ENCODE results near the gene TAF11L9.
"Not testable (repeated sequence)": the region's sequence is repeated elsewhere in the genome, so short reads cannot be mapped to it uniquely, and the experiment has no call there.

TAF11L9 gene

GRCh38 chr5:17594255-17594654, at the start of gene TAF11L9:
Gene TAF11L9, minus strand, starts transcription at chr5:17594394.
- DNase-seq, result not testable (repeated sequence)

DNA sequence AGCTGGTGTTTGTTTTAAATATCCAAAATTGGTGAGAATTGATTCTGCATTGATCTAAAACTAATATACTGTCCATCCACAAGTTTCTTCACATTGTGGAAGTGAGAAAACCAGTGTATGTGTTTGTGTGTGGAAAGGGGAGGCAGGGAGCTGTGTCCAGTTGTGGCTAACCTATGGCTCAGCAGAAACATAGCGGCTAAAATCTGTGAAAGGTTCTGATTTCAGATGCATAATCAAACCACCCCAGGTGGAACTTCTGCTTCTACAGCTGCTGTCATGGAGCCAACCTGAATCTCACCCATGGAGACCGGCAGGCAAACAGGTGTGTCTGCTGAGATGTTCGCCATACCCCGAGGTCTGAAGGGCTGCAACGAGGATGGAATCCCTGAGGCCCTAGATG, 40.0 kb upstream of the TAF11L9 start, which contains the start of gene TAF11L14:
Gene TAF11L14, plus strand, starts transcription at position 301 of the 400 bp plus-strand sequence.
- no peak for DNase-seq

DNA sequence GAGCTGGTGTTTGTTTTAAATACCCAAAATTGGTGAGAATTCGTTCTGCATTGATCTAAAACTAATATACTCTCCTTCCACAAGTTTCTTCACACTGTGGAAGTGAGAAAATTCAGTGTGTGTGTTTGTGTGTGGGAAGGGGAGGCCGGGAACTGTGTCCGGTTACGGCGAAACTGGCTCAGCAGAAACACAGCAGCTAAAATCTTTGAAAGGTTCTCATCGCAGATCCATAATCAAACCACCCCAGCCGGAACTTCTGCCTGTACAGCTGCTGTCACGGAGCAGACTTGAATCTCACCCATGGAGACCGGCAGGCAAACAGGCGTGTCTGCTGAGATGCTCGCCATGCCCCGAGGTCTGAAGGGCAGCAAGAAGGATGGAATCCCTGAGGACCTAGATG, 37.6 kb upstream of the TAF11L9 start, which contains the start of gene TAF11L13:
Gene TAF11L13, plus strand, starts transcription at position 301 of the 400 bp plus-strand sequence.
- DNase-seq, result not testable (repeated sequence)

GRCh38 chr5:17625686-17626085, 31.5 kb upstream of the TAF11L9 start:
- no peak for DNase-seq

GRCh38 chr5:17620627-17621026, 26.4 kb upstream of the TAF11L9 start:
- DNase-seq, result no peak

DNA sequence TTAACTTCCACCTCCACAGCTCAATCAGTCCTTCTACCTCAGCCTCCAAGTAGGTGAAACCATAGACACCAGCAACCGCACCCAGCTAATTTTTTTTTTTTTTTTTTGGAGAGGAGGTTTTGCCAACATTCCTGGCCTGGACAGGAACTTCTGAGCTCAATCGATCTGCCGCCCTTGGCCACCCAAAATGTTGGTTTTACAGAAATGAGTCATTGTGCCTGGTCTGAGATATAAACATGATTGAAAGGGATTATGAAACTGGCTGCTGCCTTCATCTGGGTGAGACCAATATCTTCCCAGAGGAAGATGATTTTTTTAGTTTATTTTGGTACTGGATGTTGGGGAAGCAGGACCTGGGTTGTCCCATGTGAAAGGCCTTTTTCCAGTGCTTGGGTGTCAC, 25.2 kb upstream of the TAF11L9 start:
- DNase-seq, result no peak

GRCh38 chr5:17614872-17615605, 20.8 kb upstream of the TAF11L9 start:
- DNase-seq, result no peak

GRCh38 chr5:17610092-17610491, 15.9 kb upstream of the TAF11L9 start, which contains the start of gene TAF11L12:
Gene TAF11L12, plus strand, starts transcription at chr5:17610392.
- DNase-seq, result not testable (repeated sequence)

GRCh38 chr5:17607461-17607860, 13.3 kb upstream of the TAF11L9 start:
- DNase-seq, result not testable (repeated sequence)

- no peak for DNase-seq
These were observed 10.8 kb upstream of the TAF11L9 start for GRCh38 chr5:17604951-17605350.

DNA sequence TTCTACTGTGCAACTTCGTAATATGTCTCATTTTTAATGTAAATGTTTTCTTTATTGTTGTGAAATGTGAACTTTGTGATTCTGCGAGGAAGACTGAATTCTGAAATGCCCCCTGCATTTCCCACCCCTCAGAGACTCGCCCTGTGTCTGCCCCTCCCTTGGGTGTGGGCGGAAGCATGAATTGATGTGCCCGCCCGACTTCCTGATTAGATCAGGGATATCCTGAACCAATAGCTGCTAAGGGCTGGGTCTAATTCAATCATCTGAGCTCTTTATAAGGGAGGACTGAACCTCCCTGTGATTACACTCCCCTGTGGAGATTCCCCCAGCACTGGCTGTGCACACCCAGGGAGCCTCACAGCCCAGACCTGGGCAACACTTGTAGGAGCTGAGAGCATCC, 9.7 kb upstream of the TAF11L9 start, which contains the start of gene TAF11L11:
Gene TAF11L11, plus strand, starts transcription at position 304 of the 400 bp plus-strand sequence.
- DNase-seq, result not testable (repeated sequence)

DNA sequence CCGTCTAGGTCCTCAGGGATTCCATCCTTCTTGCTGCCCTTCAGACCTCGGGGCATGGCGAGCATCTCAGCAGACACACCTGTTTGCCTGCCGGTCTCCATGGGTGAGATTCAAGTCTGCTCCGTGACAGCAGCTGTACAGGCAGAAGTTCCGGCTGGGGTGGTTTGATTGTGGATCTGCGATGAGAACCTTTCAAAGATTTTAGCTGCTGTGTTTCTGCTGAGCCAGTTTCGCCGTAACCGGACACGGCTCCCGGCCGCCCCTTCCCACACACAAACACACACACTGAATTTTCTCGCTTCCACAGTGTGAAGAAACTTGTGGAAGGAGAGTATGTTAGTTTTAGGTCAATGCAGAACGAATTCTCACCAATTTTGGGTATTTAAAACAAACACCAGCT, 3.5 kb upstream of the TAF11L9 start, which contains the start of gene TAF11L10:
Gene TAF11L10, minus strand, starts transcription at position 101 of the 400 bp plus-strand sequence.
- not testable (repeated sequence) for DNase-seq

DNA sequence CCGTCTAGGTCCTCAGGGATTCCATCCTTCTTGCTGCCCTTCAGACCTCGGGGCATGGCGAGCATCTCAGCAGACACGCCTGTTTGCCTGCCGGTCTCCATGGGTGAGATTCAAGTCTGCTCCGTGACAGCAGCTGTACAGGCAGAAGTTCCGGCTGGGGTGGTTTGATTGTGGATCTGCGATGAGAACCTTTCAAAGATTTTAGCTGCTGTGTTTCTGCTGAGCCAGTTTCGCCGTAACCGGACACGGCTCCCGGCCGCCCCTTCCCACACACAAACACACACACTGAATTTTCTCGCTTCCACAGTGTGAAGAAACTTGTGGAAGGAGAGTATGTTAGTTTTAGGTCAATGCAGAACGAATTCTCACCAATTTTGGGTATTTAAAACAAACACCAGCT, 3.3 kb downstream of the TAF11L9 start, which contains the start of gene TAF11L8:
Gene TAF11L8, minus strand, starts transcription at position 101 of the 400 bp plus-strand sequence.
- DNase-seq, result not testable (repeated sequence)

DNA sequence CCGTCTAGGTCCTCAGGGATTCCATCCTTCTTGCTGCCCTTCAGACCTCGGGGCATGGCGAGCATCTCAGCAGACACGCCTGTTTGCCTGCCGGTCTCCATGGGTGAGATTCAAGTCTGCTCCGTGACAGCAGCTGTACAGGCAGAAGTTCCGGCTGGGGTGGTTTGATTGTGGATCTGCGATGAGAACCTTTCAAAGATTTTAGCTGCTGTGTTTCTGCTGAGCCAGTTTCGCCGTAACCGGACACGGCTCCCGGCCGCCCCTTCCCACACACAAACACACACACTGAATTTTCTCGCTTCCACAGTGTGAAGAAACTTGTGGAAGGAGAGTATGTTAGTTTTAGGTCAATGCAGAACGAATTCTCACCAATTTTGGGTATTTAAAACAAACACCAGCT, 8.5 kb downstream of the TAF11L9 start, which contains the start of gene TAF11L7:
Gene TAF11L7, minus strand, starts transcription at position 101 of the 400 bp plus-strand sequence.
- DNase-seq, result not testable (repeated sequence)
